ENCODE measurements around the gene DRD2.

DRD2 gene

DNA sequence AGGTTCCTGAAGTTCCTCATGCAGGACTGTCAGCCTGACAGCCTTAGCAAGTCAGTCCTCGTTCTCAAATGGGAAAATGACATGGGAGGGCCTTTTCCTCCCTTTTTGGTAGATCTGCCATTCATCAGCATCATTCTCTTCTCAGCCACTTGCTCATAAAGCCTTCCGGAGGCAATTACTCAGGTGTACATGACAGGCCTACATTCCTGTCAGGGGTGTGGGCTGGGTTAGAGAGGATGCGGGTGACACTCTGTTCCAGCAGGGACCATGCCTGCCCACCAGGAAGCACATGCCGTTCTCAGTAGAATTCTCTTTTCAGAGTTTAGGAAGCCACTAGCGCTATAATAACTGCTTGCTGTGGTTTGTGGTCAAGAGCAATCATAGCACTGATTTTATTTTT, 111.8 kb downstream of the DRD2 start:
- no peak for DNase-seq

All from hematopoietic multipotent progenitor cell treated with erythropoietin and hydrocortisone succinate and interleukin-3 and kit ligand, for 6 days (in vitro differentiated cells).